ENCODE measurements around the gene MTO1.
A peak's percentile ranks its signal among the peaks of the same experiment; 100 is the strongest.
"Not testable (repeated sequence)": the region's sequence is repeated elsewhere in the genome, so short reads cannot be mapped to it uniquely, and the experiment has no call there.

The MTO1 gene

DNA sequence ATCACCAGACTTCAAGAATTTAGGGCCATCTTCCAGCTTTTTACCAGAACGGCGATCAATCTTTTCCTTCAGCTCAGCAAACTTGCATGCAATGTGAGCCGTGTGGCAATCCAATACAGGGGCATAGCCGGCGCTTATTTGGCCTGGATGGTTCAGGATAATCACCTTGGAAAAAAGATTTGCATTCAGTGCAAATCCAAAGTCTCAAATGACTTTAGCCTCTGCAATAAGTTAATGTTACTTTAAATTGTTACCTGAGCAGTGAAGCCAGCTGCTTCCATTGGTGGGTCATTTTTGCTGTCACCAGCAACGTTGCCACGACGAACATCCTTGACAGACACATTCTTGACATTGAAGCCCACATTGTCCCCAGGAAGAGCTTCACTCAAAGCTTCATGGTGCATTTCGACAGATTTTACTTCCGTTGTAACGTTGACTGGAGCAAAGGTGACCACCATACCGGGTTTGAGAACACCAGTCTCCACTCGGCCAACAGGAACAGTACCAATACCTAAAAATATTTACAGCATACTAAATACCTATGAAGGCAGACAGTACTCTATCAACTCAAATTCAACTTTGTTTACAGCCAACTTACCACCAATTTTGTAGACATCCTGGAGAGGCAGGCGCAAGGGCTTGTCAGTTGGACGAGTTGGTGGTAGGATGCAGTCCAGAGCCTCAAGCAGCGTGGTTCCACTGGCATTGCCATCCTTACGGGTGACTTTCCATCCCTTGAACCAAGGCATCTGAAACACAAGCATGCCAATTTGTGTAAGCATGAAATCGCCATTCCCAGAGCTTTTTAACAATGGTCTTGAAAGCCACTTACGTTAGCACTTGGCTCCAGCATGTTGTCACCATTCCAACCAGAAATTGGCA, 56.8 kb downstream of the MTO1 start:
- H3K27me3 ChIP-seq (ENCODE audit: insufficient read depth, low read length); H2AFZ ChIP-seq (ENCODE audit: low read length, unreplicated experiment): not testable (repeated sequence)
- peaks cover 25% of the 10 kb centered on the region for H3K4me1 ChIP-seq (ENCODE audit: control insufficient read depth, insufficient read depth, low read length, unreplicated experiment)
- peak overlapping the region; percentile 99 for H3K4me3 ChIP-seq (ENCODE audit: low read depth, low read length)
- peaks cover 54% of the 10 kb centered on the region for H3K36me3 ChIP-seq (ENCODE audit: insufficient read depth, low read length)
- peaks cover 50% of the 10 kb centered on the region for H3K79me2 ChIP-seq (ENCODE audit: control insufficient read depth, insufficient read depth, low read length, unreplicated experiment)
- H3K27ac ChIP-seq (ENCODE audit: low read depth, low read length) = peak overlapping the region; percentile 99

DNA sequence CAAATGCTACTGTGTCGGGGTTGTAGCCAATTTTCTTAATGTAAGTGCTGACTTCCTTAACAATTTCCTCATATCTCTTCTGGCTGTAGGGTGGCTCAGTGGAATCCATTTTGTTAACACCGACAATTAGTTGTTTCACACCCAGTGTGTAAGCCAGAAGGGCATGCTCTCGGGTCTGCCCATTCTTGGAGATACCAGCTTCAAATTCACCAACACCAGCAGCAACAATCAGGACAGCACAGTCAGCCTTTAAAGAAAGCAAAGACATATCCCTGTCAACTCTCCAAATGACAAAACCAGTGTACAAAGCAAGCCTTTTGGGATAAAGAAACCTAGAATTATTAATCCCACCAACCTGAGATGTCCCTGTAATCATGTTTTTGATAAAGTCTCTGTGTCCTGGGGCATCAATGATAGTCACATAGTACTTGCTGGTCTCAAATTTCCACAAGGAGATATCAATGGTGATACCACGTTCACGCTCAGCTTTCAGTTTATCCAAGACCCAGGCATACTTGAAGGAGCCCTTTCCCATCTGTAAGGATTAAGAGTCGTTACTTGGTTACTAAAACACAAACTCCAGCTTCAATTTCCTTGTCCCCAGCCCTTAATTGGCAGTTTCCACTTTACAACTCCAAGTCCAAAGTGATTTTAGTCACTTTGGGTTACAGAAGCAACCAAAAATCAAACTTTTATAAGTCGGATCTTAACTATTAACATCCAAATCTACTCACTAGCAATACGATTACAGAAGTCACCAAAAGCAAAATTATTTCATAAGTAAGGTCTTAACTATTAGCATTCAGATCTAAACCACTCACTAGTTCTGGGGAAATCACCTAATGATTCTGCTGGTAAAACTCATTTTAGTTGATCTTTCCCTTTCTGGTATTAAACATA, 57.7 kb downstream of the MTO1 start:
- Histone ChIP-seq H3K27ac (ENCODE audit: low read depth, low read length) (peak overlapping the region; percentile 99), H3K4me3 (ENCODE audit: low read depth, low read length) (peak overlapping the region; percentile 99), H3K4me1 (ENCODE audit: control insufficient read depth, insufficient read depth, low read length, unreplicated experiment) (peaks cover 30% of the 10 kb centered on the region), H3K36me3 (ENCODE audit: insufficient read depth, low read length) (peaks cover 54% of the 10 kb centered on the region), H3K79me2 (ENCODE audit: control insufficient read depth, insufficient read depth, low read length, unreplicated experiment) (peaks cover 52% of the 10 kb centered on the region)
- H3K27me3 ChIP-seq (ENCODE audit: insufficient read depth, low read length); H2AFZ ChIP-seq (ENCODE audit: low read length, unreplicated experiment): not testable (repeated sequence)

DNA sequence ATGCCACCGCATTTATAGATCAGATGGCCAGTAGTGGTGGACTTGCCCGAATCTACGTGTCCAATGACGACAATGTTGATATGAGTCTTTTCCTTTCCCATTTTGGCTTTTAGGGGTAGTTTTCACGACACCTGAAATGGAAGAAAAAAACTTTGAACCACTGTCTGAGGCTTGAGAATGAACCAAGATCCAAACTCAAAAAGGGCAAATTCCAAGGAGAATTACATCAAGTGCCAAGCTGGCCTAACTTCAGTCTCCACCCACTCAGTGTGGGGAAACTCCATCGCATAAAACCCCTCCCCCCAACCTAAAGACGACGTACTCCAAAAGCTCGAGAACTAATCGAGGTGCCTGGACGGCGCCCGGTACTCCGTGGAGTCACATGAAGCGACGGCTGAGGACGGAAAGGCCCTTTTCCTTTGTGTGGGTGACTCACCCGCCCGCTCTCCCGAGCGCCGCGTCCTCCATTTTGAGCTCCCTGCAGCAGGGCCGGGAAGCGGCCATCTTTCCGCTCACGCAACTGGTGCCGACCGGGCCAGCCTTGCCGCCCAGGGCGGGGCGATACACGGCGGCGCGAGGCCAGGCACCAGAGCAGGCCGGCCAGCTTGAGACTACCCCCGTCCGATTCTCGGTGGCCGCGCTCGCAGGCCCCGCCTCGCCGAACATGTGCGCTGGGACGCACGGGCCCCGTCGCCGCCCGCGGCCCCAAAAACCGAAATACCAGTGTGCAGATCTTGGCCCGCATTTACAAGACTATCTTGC, 58.6 kb downstream of the MTO1 start:
- peaks cover 52% of the 10 kb centered on the region for H3K79me2 ChIP-seq (ENCODE audit: control insufficient read depth, insufficient read depth, low read length, unreplicated experiment)
- H3K27ac ChIP-seq (ENCODE audit: low read depth, low read length) = peak overlapping the region; percentile 99
- H3K4me1 ChIP-seq (ENCODE audit: control insufficient read depth, insufficient read depth, low read length, unreplicated experiment) = peaks cover 31% of the 10 kb centered on the region
- peak overlapping the region; percentile 99 for H3K4me3 ChIP-seq (ENCODE audit: low read depth, low read length)
- H3K36me3 ChIP-seq (ENCODE audit: insufficient read depth, low read length) = peaks cover 50% of the 10 kb centered on the region
- H2AFZ ChIP-seq (ENCODE audit: low read length, unreplicated experiment) = no peak overlapping the region
- H3K27me3 ChIP-seq (ENCODE audit: insufficient read depth, low read length) = no peaks in the 10 kb centered on the region

- H2AFZ ChIP-seq (ENCODE audit: low read length, unreplicated experiment) = peak within 1 kb of the TSS; percentile 9
- no peaks in the 10 kb centered on the region for H3K27me3 ChIP-seq (ENCODE audit: insufficient read depth, low read length)
- H3K36me3 ChIP-seq (ENCODE audit: insufficient read depth, low read length) = peaks cover 45% of the 10 kb centered on the region
- peaks cover 37% of the 10 kb centered on the region for H3K4me1 ChIP-seq (ENCODE audit: control insufficient read depth, insufficient read depth, low read length, unreplicated experiment)
- peak within 1 kb of the TSS; percentile 99 for H3K27ac ChIP-seq (ENCODE audit: low read depth, low read length)
- peaks cover 52% of the 10 kb centered on the region for H3K79me2 ChIP-seq (ENCODE audit: control insufficient read depth, insufficient read depth, low read length, unreplicated experiment)
- peak within 1 kb of the TSS; percentile 99 for H3K4me3 ChIP-seq (ENCODE audit: low read depth, low read length)
Observed at GRCh38 chr6:73520688-73521350, 59.3 kb downstream of the MTO1 start, which contains the start of gene EEF1A1. EEF1A1 (minus strand) TSS chr6:73521032; CDS start chr6:73520026, 1,006 bp downstream.

- Histone ChIP-seq H2AFZ (ENCODE audit: low read length, unreplicated experiment) (peak overlapping the region; percentile 9), H3K27ac (ENCODE audit: low read depth, low read length) (peak overlapping the region; percentile 97), H3K79me2 (ENCODE audit: control insufficient read depth, insufficient read depth, low read length, unreplicated experiment) (peaks cover 49% of the 10 kb centered on the region)
Observed at GRCh38 chr6:73521351-73521985, 59.9 kb downstream of the MTO1 start.

DNA sequence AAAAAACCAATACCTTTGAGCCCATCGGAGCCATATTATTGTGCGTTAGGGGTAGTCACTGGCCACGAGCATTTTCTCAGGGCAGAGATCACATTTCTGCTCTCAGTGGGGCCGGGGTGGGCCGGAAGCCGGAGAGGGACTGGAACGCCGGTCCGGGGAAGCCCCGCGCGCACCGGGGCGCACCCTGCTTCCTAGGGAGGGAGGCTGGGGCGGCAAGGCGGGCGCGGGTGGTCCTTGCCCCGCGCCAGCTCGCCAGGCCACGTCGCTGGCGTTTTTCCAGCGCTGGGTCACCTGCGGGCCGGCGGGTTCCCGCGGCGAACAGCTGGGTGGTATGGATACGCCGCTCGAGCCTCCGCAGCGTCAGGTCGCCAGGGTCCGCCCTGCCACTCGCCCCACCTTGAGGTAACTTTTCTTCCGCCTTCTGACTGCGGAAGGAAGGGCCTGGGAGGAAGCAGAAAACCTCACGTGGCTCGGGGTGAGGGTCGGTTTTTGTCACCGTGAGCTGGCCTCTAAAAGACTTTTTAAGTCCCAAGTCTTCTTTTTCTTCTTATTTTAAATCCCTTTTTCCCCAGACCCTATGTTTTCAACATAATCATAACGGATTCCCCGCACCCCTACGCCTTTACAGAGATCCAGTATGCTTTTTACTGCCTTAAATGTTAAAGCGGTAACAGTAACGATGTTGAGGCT, 62.0 kb downstream of the MTO1 start:
- H3K36me3 ChIP-seq (ENCODE audit: insufficient read depth, low read length) = peaks cover 22% of the 10 kb centered on the region
- H3K27ac ChIP-seq (ENCODE audit: low read depth, low read length) = peak overlapping the region; percentile 97

More at GRCh38 chr6:73521351-73521985, 59.9 kb downstream of the MTO1 start:
- peaks cover 35% of the 10 kb centered on the region for H3K4me1 ChIP-seq (ENCODE audit: control insufficient read depth, insufficient read depth, low read length, unreplicated experiment)
- peaks cover 38% of the 10 kb centered on the region for H3K36me3 ChIP-seq (ENCODE audit: insufficient read depth, low read length)
- H3K4me3 ChIP-seq (ENCODE audit: low read depth, low read length) = peak overlapping the region; percentile 79
- no peaks in the 10 kb centered on the region for H3K27me3 ChIP-seq (ENCODE audit: insufficient read depth, low read length)

DNA sequence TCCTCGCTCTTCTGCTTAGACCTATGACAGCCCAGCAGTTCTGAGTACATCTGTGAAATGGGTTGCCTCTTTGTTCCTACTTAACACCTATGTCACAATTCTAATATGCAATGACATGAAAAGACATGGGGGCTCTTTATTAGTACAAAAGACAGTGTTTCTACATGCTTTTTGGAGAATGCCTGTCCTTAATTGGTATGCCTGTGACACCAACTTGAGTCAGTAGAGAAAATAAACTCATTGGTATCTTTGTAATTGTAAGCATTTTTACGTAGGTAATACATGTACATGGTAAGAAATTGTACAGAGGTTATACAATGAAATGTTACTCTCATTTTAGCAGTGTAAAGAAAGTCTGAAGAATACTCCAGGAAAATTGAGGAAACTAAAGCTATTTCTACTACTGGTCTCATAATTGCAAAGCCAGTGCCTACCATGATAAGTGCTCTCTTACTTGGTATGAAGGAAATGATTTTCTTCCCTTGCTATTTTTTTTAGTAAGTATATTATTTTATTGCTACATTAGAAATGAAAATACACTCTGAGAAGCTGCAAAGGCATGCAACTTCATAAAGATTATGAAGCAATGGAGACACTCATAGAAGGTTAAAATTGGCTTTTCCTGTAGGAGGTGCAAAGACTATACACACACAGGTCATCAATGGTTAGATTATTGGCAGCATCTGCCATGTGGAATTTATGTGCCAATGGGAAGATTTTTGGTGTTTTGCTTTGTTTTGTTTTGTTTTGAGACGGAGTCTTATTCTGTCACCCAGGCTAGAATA, 64.2 kb downstream of the MTO1 start:
- Histone ChIP-seq H3K27me3 (ENCODE audit: insufficient read depth, low read length) (no peaks in the 10 kb centered on the region), H3K4me3 (ENCODE audit: low read depth, low read length) (peak overlapping the region; percentile 17; the same call in 1 of the 2 replicates), H3K27ac (ENCODE audit: low read depth, low read length) (peak overlapping the region; percentile 77), H2AFZ (ENCODE audit: low read length, unreplicated experiment) (peak overlapping the region; percentile 20), H3K4me1 (ENCODE audit: control insufficient read depth, insufficient read depth, low read length, unreplicated experiment) (peaks cover 27% of the 10 kb centered on the region), H3K36me3 (ENCODE audit: insufficient read depth, low read length) (peaks cover under 1% of the 10 kb centered on the region; the same call in 1 of the 2 replicates), H3K79me2 (ENCODE audit: control insufficient read depth, insufficient read depth, low read length, unreplicated experiment) (peaks cover 9% of the 10 kb centered on the region)

More for the DNA sequence above, 62.0 kb downstream of the MTO1 start:
- H3K4me1 ChIP-seq (ENCODE audit: control insufficient read depth, insufficient read depth, low read length, unreplicated experiment) = peaks cover 27% of the 10 kb centered on the region
- peaks cover 30% of the 10 kb centered on the region for H3K79me2 ChIP-seq (ENCODE audit: control insufficient read depth, insufficient read depth, low read length, unreplicated experiment)
- peak overlapping the region; percentile 94 for H2AFZ ChIP-seq (ENCODE audit: low read length, unreplicated experiment)
- no peaks in the 10 kb centered on the region for H3K27me3 ChIP-seq (ENCODE audit: insufficient read depth, low read length)
- peak overlapping the region; percentile 78 for H3K4me3 ChIP-seq (ENCODE audit: low read depth, low read length)

- peaks cover 16% of the 10 kb centered on the region for H3K4me1 ChIP-seq (ENCODE audit: control insufficient read depth, insufficient read depth, low read length, unreplicated experiment)
- H3K27ac ChIP-seq (ENCODE audit: low read depth, low read length) = no peak overlapping the region
- no peaks in the 10 kb centered on the region for H3K36me3 ChIP-seq (ENCODE audit: insufficient read depth, low read length)
Observed at GRCh38 chr6:73528897-73529296, 67.4 kb downstream of the MTO1 start.

More at GRCh38 chr6:73528897-73529296, 67.4 kb downstream of the MTO1 start:
- Histone ChIP-seq H3K4me3 (ENCODE audit: low read depth, low read length) (no peak overlapping the region), H2AFZ (ENCODE audit: low read length, unreplicated experiment) (no peak overlapping the region), H3K27me3 (ENCODE audit: insufficient read depth, low read length) (no peaks in the 10 kb centered on the region), H3K79me2 (ENCODE audit: control insufficient read depth, insufficient read depth, low read length, unreplicated experiment) (no peaks in the 10 kb centered on the region)
